ENCODE data around the gene C2. TPM values are rescaled to one million over a fixed set of nuclear protein-coding genes. Genes with fewer than 3 reads are reported as not detected.
"Not testable (repeated sequence)": the region's sequence is repeated elsewhere in the genome, so short reads cannot be mapped to it uniquely, and the experiment has no call there.

C2 gene
- total RNA-seq, 1 donor from 2014 or later = 2.7 TPM

DNA sequence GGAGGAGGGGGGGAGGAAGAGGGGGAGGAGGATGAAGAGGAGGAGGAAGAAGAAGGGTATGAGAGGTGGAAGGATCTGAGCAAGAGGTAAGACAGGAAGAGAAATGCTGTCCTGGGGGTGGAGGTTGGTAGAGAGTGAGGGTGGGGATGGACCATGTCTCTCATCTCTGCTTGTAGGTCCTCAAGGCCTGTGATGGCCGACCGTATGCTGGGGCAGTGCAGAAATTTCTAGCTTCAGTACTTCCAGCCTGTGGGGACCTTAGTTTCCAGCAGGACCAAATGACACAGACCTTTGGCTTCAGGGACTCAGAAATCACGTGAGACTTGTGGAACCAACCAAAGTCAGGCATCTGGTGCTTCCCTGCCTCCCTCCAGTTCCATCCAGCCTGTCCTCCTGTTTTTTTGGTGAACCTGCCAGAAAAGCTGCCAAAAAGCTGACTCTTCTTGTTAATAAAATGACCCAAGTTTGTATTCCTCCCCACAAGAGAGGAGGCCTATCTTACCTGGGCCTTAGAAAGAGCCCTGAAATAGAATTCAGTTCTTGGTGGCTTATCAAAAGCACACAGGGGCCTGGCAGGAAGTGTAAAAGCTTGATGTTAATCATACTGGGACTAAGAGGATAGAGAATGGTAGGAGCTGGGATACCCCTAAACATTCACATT, 51.9 kb downstream of the C2 start:
- H3K4me1 Mint-ChIP-seq = no peaks in the 10 kb centered on the region
- H3K27me3 Mint-ChIP-seq (ENCODE audit: low read depth) = no peaks in the 10 kb centered on the region
- peaks cover 16% of the 10 kb centered on the region for H3K36me3 Mint-ChIP-seq
- no peak overlapping the region for H3K4me3 Mint-ChIP-seq
- DNase-seq (ENCODE audit: low spot score in 2 of 2, unreplicated experiment in 2 of 2) = no peak
- TF ChIP-seq CTCF (IDR thresholded peaks at IDR 0.05; ENCODE audit: unreplicated experiment) = no peak
- H3K27ac Mint-ChIP-seq = no peak overlapping the region
- no peaks in the 10 kb centered on the region for H3K9me3 Mint-ChIP-seq

DNA sequence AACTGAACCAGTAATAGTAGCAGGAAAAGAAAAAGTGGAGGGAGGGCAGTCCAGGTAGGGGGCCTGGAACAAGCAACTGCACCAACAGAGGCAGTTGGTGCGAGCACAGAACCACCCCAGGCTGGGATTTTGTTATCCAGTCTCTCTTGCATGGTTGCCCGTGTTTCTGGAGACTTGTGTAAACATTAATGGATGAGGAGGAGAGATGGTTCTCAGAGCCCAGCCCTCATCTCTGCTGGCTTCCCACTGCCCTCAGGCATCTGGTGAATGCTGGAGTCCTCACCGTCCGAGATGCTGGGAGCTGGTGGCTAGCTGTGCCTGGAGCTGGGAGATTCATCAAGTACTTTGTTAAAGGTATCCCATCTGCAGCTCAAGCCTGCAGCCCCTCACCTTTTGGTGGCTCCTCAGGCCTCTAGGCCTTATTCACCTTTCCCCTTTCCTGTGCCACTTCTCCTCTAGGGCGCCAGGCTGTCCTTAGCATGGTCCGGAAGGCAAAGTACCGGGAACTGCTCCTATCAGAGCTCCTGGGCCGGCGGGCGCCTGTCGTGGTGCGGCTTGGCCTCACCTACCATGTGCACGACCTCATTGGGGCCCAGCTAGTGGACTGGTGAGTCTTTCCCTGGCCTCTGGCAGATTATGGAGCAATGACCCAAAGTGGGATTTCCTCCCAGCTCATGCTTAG, 52.8 kb downstream of the C2 start:
- H3K4me1 Mint-ChIP-seq; H3K36me3 Mint-ChIP-seq; H3K9me3 Mint-ChIP-seq; H3K27ac Mint-ChIP-seq; DNase-seq (ENCODE audit: low spot score in 2 of 2, unreplicated experiment in 2 of 2); H3K27me3 Mint-ChIP-seq (ENCODE audit: low read depth); H3K4me3 Mint-ChIP-seq: not testable (repeated sequence)

GRCh38 chr6:31980998-31981397, 53.5 kb downstream of the C2 start:
- H3K4me1 Mint-ChIP-seq; H3K9me3 Mint-ChIP-seq; H3K27me3 Mint-ChIP-seq (ENCODE audit: low read depth); DNase-seq (ENCODE audit: low spot score in 2 of 2, unreplicated experiment in 2 of 2); H3K36me3 Mint-ChIP-seq; H3K4me3 Mint-ChIP-seq; H3K27ac Mint-ChIP-seq: not testable (repeated sequence)

- H3K27ac Mint-ChIP-seq; H3K4me1 Mint-ChIP-seq; DNase-seq (ENCODE audit: low spot score in 2 of 2, unreplicated experiment in 2 of 2); H3K4me3 Mint-ChIP-seq; H3K27me3 Mint-ChIP-seq (ENCODE audit: low read depth); H3K9me3 Mint-ChIP-seq; H3K36me3 Mint-ChIP-seq: not testable (repeated sequence)
These were observed 54.2 kb downstream of the C2 start, which contains the start of gene C4A for GRCh38 chr6:31981744-31982143. C4A (plus strand) TSS chr6:31982057; CDS start chr6:31982108, 51 bp downstream.

DNA sequence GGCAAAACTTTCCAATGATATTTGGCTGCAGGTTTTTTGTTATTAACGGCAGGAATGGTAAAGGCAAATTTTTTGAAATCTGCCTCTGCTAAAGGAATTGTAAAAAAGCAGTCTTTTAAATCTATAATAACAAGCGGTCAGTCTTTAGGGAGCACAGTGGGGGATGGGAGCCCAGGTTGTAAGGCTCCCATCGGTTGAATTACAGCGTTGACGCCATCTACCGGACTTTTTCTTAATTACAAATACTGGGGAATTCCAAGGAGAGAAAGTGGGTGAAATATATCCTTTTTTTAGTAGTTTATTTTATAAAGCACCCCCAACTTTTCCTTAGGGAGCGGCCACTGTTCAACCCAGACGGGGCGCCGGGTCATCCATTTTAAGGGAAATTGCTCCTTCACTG, 61.8 kb downstream of the C2 start:
- not testable (repeated sequence) for H3K36me3 Mint-ChIP-seq; H3K4me3 Mint-ChIP-seq; H3K9me3 Mint-ChIP-seq; H3K27ac Mint-ChIP-seq; DNase-seq (ENCODE audit: low spot score in 2 of 2, unreplicated experiment in 2 of 2); H3K27me3 Mint-ChIP-seq (ENCODE audit: low read depth); H3K4me1 Mint-ChIP-seq

DNA sequence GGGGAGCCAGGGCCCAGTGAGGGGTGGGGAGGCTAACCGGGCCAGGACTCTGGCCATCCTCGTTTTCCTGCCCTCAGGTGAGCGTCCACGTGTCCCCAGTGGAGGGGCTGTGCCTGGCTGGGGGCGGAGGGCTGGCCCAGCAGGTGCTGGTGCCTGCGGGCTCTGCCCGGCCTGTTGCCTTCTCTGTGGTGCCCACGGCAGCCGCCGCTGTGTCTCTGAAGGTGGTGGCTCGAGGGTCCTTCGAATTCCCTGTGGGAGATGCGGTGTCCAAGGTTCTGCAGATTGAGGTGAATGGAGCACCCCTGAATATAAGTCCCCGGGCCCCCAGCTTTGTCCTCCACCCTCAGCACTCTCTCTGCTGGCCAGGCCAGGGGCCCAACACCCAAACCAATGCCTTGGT, 66.9 kb downstream of the C2 start:
- not testable (repeated sequence) for H3K36me3 Mint-ChIP-seq; DNase-seq (ENCODE audit: low spot score in 2 of 2, unreplicated experiment in 2 of 2); H3K27ac Mint-ChIP-seq; H3K4me3 Mint-ChIP-seq; H3K4me1 Mint-ChIP-seq; H3K9me3 Mint-ChIP-seq; H3K27me3 Mint-ChIP-seq (ENCODE audit: low read depth)

Small RNAs within 50 kb of the gene (microRNA-seq; reads per million reads assigned to microRNA genes)
- gene MIR1236 = 1.2 reads per million

Other genes starting within 250 kb of the C2 start
- gene LY6G5C, start 246.7 kb upstream of the C2 start, total RNA-seq = 1.5 to 2.3 TPM (median 2.3 TPM) in 3 replicates
- 54.1 to 55.4 TPM (median 54.6 TPM) in 3 replicates for gene ABHD16A, start 224.4 kb upstream of the C2 start, total RNA-seq
- not detected in 3 replicates for gene LY6G6F, start 220.9 kb upstream of the C2 start, total RNA-seq
- 0.67 to 1.8 TPM (median 0.82 TPM) in 3 replicates for gene LY6G6D, start 212.4 kb upstream of the C2 start, total RNA-seq
- 0.89 to 1.4 TPM (median 1.3 TPM) in 3 replicates for gene LY6G6C, start 206.0 kb upstream of the C2 start, total RNA-seq
- 0.16 to 0.33 TPM (median 0.25 TPM) in 3 replicates for gene MPIG6B, start 204.3 kb upstream of the C2 start, total RNA-seq
- 142 to 144 TPM (median 143 TPM) in 3 replicates for gene DDAH2, start 198.4 kb upstream of the C2 start, total RNA-seq
- gene CLIC1, start 191.2 kb upstream of the C2 start, total RNA-seq = 133 to 139 TPM (median 136 TPM) in 3 replicates
- 38.6 to 48.2 TPM (median 42.9 TPM) in 3 replicates for gene MSH5, start 187.7 kb upstream of the C2 start, total RNA-seq
- 8.7 to 12.8 TPM (median 11.6 TPM) in 3 replicates for gene SAPCD1, start 165.1 kb upstream of the C2 start, total RNA-seq
- gene VWA7, start 150.4 kb upstream of the C2 start, total RNA-seq = 1.5 to 1.8 TPM (median 1.6 TPM) in 3 replicates
- 82.8 to 90.4 TPM (median 83.8 TPM) in 3 replicates for gene VARS1, start 132.0 kb upstream of the C2 start, total RNA-seq
- 55.8 to 58.2 TPM (median 57.0 TPM) in 3 replicates for gene LSM2, start 120.8 kb upstream of the C2 start, total RNA-seq
- 1.7 to 2.2 TPM (median 2.1 TPM) in 3 replicates for gene HSPA1L, start 112.4 kb upstream of the C2 start, total RNA-seq
- gene HSPA1A, start 112.2 kb upstream of the C2 start, total RNA-seq = 61.3 to 70.1 TPM (median 61.7 TPM) in 3 replicates
- gene HSPA1B, start 100.0 kb upstream of the C2 start, total RNA-seq = 105 to 109 TPM (median 108 TPM) in 3 replicates
- 23.2 to 24.7 TPM (median 24.4 TPM) in 3 replicates for gene NEU1, start 64.9 kb upstream of the C2 start, total RNA-seq
- 0.40 to 0.94 TPM (median 0.66 TPM) in 3 replicates for gene SLC44A4, start 48.7 kb upstream of the C2 start, total RNA-seq
- gene EHMT2, start 30.0 kb upstream of the C2 start, total RNA-seq = 127 to 135 TPM (median 129 TPM) in 3 replicates
- gene ZBTB12, start 25.6 kb upstream of the C2 start, total RNA-seq = 35.3 to 37.1 TPM (median 35.9 TPM) in 3 replicates
- 1.4 to 2.4 TPM (median 1.8 TPM) in 3 replicates for gene CFB, start 18.4 kb downstream of the C2 start, total RNA-seq
- gene NELFE, start 31.3 kb downstream of the C2 start, total RNA-seq = 55.5 to 60.0 TPM (median 59.8 TPM) in 3 replicates
- 78.6 to 84.3 TPM (median 82.0 TPM) in 3 replicates for gene SKIC2, start 31.5 kb downstream of the C2 start, total RNA-seq
- 25.2 to 28.1 TPM (median 26.1 TPM) in 3 replicates for gene DXO, start 44.4 kb downstream of the C2 start, total RNA-seq
- 12.0 to 15.3 TPM (median 12.3 TPM) in 3 replicates for gene C4A, start 54.3 kb downstream of the C2 start, total RNA-seq
- gene C4B, start 87.1 kb downstream of the C2 start, total RNA-seq = 10.4 to 12.5 TPM (median 11.5 TPM) in 3 replicates
- 0.58 to 1.2 TPM (median 0.91 TPM) in 3 replicates for gene CYP21A2, start 110.7 kb downstream of the C2 start, total RNA-seq
- 10.8 to 13.9 TPM (median 13.6 TPM) in 3 replicates for gene TNXB, start 181.6 kb downstream of the C2 start, total RNA-seq
- gene ATF6B, start 200.5 kb downstream of the C2 start, total RNA-seq = 95.8 to 99.8 TPM (median 96.3 TPM) in 3 replicates
- 5.4 to 6.0 TPM (median 6.0 TPM) in 3 replicates for gene FKBPL, start 202.6 kb downstream of the C2 start, total RNA-seq
- 3.0 to 4.5 TPM (median 3.4 TPM) in 3 replicates for gene PRRT1, start 224.2 kb downstream of the C2 start, total RNA-seq
- gene PPT2, start 226.4 kb downstream of the C2 start, total RNA-seq = 49.3 to 58.6 TPM (median 51.5 TPM) in 3 replicates
- 45.7 to 48.3 TPM (median 45.7 TPM) in 3 replicates for gene EGFL8, start 236.9 kb downstream of the C2 start, total RNA-seq
- 63.2 to 69.0 TPM (median 64.6 TPM) in 3 replicates for gene AGPAT1, start 248.4 kb downstream of the C2 start, total RNA-seq